GM12872 (cell line): ENCODE results near the gene YBEY.

ENCODE experiments used
- CTCF ChIP-seq: IDR thresholded peaks from 3 replicates; pipeline ENCODE4 v1.5.1; 2011; ENCODE audit warnings: low read depth, mild to moderate bottlenecking, low read length, moderate library complexity; ENCODE audit not compliant: insufficient read depth

Gene YBEY

GRCh38 chr21:46286648-46287002, 483 bp downstream of the YBEY start:
- no peak for TF ChIP-seq CTCF

- no peak for TF ChIP-seq CTCF
Observed at GRCh38 chr21:46287541-46287940, 1.4 kb downstream of the YBEY start.

GRCh38 chr21:46289655-46290179, 3.6 kb downstream of the YBEY start:
- no peak for TF ChIP-seq CTCF

- no peak for TF ChIP-seq CTCF
Observed at GRCh38 chr21:46291561-46291960, 5.4 kb downstream of the YBEY start.

- no peak for TF ChIP-seq CTCF
Observed at GRCh38 chr21:46294647-46295176, 8.6 kb downstream of the YBEY start.

GRCh38 chr21:46295177-46295770, 9.1 kb downstream of the YBEY start:
- no peak for TF ChIP-seq CTCF

- TF ChIP-seq CTCF = no peak
Observed at GRCh38 chr21:46295996-46296752, 10.0 kb downstream of the YBEY start.
